Panc1 (cell line): ENCODE data around the gene NCKAP5. TPM values are rescaled to one million over a fixed set of nuclear protein-coding genes. Genes with fewer than 3 reads are reported as not detected.

ENCODE experiments used
- ATAC-seq: fragments of 200-7000 bp; cut with Tn5 transposase; 2 replicates; pipeline ENCODE4 v1.9.1; 2020; ENCODE audit warnings: mild to moderate bottlenecking, moderate library complexity
- BruUV-seq: library from RNA; stranded (reverse); fragments of 400-500 nt; replicated peaks from 2 replicates; lab custom pipeline; 2021; lab: Mats Ljungman, UMichigan
- CTCF ChIA-PET: fragments of 300-600 bp; sonication (Branson Sonifier 250); formaldehyde crosslinking; loops from one replicate; lab custom pipeline; 2022; ENCODE audit warnings: antibody characterized with exemption; lab: Charles Lee
- POLR2A ChIA-PET: fragments of 300-600 bp; sonication (Branson Sonifier 250); formaldehyde crosslinking; loops from one replicate; lab custom pipeline; 2022; ENCODE audit warnings: antibody characterized with exemption; lab: Charles Lee
- DNase-seq: peaks from one replicate; pipeline ENCODE4 v3.0.0-alpha.2; 2010; ENCODE audit warnings: low read depth, low spot score
- H3K27ac ChIP-seq: 2 replicates; pipeline ENCODE4 v1.5.1; 2011; ENCODE audit warnings: mild to moderate bottlenecking, low read length, inconsistent platforms
- H3K27me3 ChIP-seq: fragments of 200-500 bp; sonication (Bioruptor generic); 2 replicates; pipeline ENCODE4 v1.6.0; 2014; ENCODE audit warnings: low read length, inconsistent platforms; ENCODE audit not compliant: control insufficient read depth, insufficient read depth
- H3K36me3 ChIP-seq: fragments of 200-500 bp; sonication (Bioruptor generic); 2 replicates; pipeline ENCODE4 v1.5.1; 2014; ENCODE audit warnings: inconsistent platforms, mild to moderate bottlenecking, low read length, moderate library complexity; ENCODE audit not compliant: control insufficient read depth, insufficient read depth
- H3K4me1 ChIP-seq: 2 replicates; pipeline ENCODE4 v1.5.1; 2011; ENCODE audit warnings: inconsistent platforms, mild to moderate bottlenecking, low read length, moderate library complexity; ENCODE audit not compliant: control insufficient read depth, insufficient read depth
- H3K4me3 ChIP-seq, 2 experiments: 2 replicates each; pipeline ENCODE4 v1.5.1; 2011 to 2012; ENCODE audit warnings: low read depth in 2 of 2, low read length in 2 of 2, mild to moderate bottlenecking in 2 of 2, inconsistent platforms in 1 of 2, moderate library complexity in 1 of 2
- H3K9me3 ChIP-seq: fragments of 200-500 bp; sonication (Bioruptor generic); 2 replicates; pipeline ENCODE4 v1.5.1; 2014; ENCODE audit warnings: low read depth, mild to moderate bottlenecking, inconsistent platforms, low read length, moderate library complexity; ENCODE audit not compliant: control insufficient read depth, insufficient read depth
- POLR2AphosphoS5 ChIP-seq: IDR thresholded peaks from 2 replicates; pipeline ENCODE4 v1.6.1; 2012; ENCODE audit warnings: mild to moderate bottlenecking, low read depth, low read length, moderate library complexity
- SIN3A ChIP-seq: IDR thresholded peaks from 2 replicates; pipeline ENCODE4 v1.6.1; 2012; ENCODE audit warnings: low read depth, mild to moderate bottlenecking, low read length, moderate library complexity, borderline replicate concordance; ENCODE audit not compliant: insufficient read depth
- TCF7L2 ChIP-seq: IDR thresholded peaks from 2 replicates; pipeline ENCODE4 v1.6.1; 2011; ENCODE audit warnings: mild to moderate bottlenecking, low read depth, low read length, inconsistent platforms
- in situ Hi-C: cut with HindIII; loops from 2 replicates; pipeline ENCODE4 v1.10.0; 2016; ENCODE audit warnings: low sequenced_read_pairs, low pct_unique_long_range_greater_than_20kb
- intact Hi-C: fragments of 100-400 bp; cut with micrococcal nuclease; formaldehyde crosslinking; loops from one replicate; pipeline ENCODE4 v1.10.0; 2022; ENCODE audit not compliant: unreplicated experiment
- total RNA-seq: library from RNA; stranded (reverse); gene quantifications from one replicate; pipeline ENCODE4 v1.2.1, GENCODE V29; 2021; ENCODE audit not compliant: unreplicated experiment
- TF ChIP-seq, protein P1 (sequence below), 2 experiments: IDR thresholded peaks; 2 replicates each; pipeline ENCODE4 v1.6.1; 2011 to 2012; ENCODE audit warnings: low read depth in 2 of 2, control low read depth in 1 of 2, low read length in 1 of 2, mild to moderate bottlenecking in 1 of 2, moderate library complexity in 1 of 2; ENCODE audit not compliant: insufficient read depth in 1 of 2
- TF ChIP-seq, protein P2 (sequence below): fragments of 450-650 bp; IDR thresholded peaks from 2 replicates; pipeline ENCODE4 v1.5.1; 2017; ENCODE audit warnings: mild to moderate bottlenecking

Gene NCKAP5
- total RNA-seq, 1 experiment from 2014 or later, result 0.10 TPM

DNA sequence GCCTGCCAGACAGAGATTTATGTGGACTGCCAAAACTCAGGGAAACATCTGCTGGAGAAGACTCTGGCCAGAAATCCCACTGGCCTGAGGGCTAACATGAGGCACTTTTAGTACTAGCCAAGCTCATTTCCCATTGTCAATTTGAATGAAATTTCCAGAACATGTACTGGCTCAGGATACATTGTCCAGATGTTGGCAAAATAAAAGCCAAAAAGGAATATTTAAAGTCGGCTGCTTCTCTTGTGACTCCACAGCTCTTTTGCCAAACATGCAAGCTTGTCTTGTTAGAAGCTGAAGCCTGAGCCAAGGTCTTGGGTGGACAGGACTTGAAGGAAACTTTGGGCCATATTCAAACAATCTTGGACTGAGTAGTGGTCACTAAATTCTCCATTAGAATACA, 215.5 kb downstream of the NCKAP5 start:
- no peak for ATAC-seq
- CTCF ChIA-PET, result no interaction called here

DNA sequence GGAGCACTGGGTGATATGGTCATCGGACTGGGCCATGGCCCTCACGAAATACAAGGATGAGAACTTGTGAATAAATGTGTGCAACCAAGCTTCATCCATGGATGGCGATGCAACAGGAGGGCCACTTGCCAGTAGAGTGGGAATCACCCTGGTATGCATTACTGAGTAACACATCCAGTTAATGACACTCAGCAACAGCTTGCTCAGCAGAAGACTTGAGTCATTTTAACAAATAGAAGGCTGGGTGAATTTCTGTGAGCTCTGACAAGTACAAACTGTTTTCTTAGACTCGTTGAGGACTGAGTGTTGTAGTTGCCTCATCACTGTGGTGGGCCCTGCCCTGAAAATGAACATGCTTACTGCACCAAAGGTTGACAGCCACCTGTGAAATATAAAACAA, 221.6 kb downstream of the NCKAP5 start:
- no peaks in the 10 kb centered on the region for H3K9me3 ChIP-seq
- ChIA-PET CTCF (no interaction called here), POLR2A (no interaction called here)
- no peak for DNase-seq
- H3K27me3 ChIP-seq, result no peaks in the 10 kb centered on the region
- H3K4me1 ChIP-seq, result no peaks in the 10 kb centered on the region
- intact Hi-C loops (no loop called here), in situ Hi-C loops (no loop called here)
- H3K27ac ChIP-seq, result no peak overlapping the region
- H3K36me3 ChIP-seq, result no peaks in the 10 kb centered on the region
- no TSS peak for BruUV-seq
- H3K4me3 ChIP-seq, result no peak overlapping the region
- TF ChIP-seq SIN3A, result no peak
- no peak for TF ChIP-seq TCF7L2
- TF ChIP-seq POLR2AphosphoS5, result no peak
- TF ChIP-seq, protein P1, sequence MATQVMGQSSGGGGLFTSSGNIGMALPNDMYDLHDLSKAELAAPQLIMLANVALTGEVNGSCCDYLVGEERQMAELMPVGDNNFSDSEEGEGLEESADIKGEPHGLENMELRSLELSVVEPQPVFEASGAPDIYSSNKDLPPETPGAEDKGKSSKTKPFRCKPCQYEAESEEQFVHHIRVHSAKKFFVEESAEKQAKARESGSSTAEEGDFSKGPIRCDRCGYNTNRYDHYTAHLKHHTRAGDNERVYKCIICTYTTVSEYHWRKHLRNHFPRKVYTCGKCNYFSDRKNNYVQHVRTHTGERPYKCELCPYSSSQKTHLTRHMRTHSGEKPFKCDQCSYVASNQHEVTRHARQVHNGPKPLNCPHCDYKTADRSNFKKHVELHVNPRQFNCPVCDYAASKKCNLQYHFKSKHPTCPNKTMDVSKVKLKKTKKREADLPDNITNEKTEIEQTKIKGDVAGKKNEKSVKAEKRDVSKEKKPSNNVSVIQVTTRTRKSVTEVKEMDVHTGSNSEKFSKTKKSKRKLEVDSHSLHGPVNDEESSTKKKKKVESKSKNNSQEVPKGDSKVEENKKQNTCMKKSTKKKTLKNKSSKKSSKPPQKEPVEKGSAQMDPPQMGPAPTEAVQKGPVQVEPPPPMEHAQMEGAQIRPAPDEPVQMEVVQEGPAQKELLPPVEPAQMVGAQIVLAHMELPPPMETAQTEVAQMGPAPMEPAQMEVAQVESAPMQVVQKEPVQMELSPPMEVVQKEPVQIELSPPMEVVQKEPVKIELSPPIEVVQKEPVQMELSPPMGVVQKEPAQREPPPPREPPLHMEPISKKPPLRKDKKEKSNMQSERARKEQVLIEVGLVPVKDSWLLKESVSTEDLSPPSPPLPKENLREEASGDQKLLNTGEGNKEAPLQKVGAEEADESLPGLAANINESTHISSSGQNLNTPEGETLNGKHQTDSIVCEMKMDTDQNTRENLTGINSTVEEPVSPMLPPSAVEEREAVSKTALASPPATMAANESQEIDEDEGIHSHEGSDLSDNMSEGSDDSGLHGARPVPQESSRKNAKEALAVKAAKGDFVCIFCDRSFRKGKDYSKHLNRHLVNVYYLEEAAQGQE (IDR thresholded peaks at IDR 0.05; ENCODE audit: insufficient read depth in 1 of 2, low read depth in 2 of 2, low read length in 1 of 2), result no peak
- TF ChIP-seq, protein P2, sequence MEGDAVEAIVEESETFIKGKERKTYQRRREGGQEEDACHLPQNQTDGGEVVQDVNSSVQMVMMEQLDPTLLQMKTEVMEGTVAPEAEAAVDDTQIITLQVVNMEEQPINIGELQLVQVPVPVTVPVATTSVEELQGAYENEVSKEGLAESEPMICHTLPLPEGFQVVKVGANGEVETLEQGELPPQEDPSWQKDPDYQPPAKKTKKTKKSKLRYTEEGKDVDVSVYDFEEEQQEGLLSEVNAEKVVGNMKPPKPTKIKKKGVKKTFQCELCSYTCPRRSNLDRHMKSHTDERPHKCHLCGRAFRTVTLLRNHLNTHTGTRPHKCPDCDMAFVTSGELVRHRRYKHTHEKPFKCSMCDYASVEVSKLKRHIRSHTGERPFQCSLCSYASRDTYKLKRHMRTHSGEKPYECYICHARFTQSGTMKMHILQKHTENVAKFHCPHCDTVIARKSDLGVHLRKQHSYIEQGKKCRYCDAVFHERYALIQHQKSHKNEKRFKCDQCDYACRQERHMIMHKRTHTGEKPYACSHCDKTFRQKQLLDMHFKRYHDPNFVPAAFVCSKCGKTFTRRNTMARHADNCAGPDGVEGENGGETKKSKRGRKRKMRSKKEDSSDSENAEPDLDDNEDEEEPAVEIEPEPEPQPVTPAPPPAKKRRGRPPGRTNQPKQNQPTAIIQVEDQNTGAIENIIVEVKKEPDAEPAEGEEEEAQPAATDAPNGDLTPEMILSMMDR, result no peak
- no peak for ATAC-seq

More for the DNA sequence above, 215.5 kb downstream of the NCKAP5 start:
- in situ Hi-C loops, result no loop called here
- Histone ChIP-seq H3K27ac (no peak overlapping the region), H3K27me3 (no peaks in the 10 kb centered on the region), H3K4me3 (no peak overlapping the region), H3K36me3 (no peaks in the 10 kb centered on the region), H3K4me1 (no peaks in the 10 kb centered on the region), H3K9me3 (no peaks in the 10 kb centered on the region)
- intact Hi-C loops, result no loop called here
- TF ChIP-seq, protein P1 (IDR thresholded peaks at IDR 0.05; ENCODE audit: insufficient read depth in 1 of 2, low read depth in 2 of 2, low read length in 1 of 2), result no peak
- TF ChIP-seq POLR2AphosphoS5, result no peak
- no peak for TF ChIP-seq SIN3A
- TF ChIP-seq TCF7L2, result no peak
- TF ChIP-seq, protein P2, result no peak
- no peak for DNase-seq
- POLR2A ChIA-PET, result no interaction called here
- no TSS peak for BruUV-seq
